HG03025 (cell line): ENCODE data around the gene SBF2.
A peak's percentile ranks its signal among the peaks of the same experiment; 100 is the strongest.
"Not testable (repeated sequence)": the region's sequence is repeated elsewhere in the genome, so short reads cannot be mapped to it uniquely, and the experiment has no call there.

ENCODE experiments used
- ATAC-seq: cut with Tn5 transposase; IDR thresholded peaks from one replicate; pipeline ENCODE4 v1.9.1; 2021; ENCODE audit warnings: mild to moderate bottlenecking, moderate library complexity; ENCODE audit not compliant: unreplicated experiment, low FRiP score

The SBF2 gene

GRCh38 chr11:9974375-9974774, 319.6 kb downstream of the SBF2 start:
- ATAC-seq, result no peak

GRCh38 chr11:9973921-9974320, 320.1 kb downstream of the SBF2 start:
- ATAC-seq, result no peak

DNA sequence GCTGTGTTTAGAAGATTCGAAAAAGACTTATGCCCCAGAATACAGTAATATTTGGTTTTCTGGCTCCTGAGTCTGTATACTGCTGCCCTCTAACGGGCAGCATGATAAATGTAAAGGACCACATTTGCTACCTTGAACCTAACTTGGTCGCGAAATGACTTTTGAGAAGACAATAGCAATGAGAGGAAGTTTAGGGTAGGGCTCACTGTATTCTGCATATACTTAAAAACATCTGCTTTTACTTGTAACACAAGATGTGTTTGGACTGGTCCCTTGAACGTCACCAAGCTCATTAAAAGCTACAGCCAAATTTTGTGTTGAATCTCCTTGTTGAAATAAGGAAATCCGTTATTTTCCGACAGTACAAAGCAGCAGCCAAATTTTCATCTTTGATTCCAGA, 321.0 kb downstream of the SBF2 start:
- no peak for ATAC-seq

DNA sequence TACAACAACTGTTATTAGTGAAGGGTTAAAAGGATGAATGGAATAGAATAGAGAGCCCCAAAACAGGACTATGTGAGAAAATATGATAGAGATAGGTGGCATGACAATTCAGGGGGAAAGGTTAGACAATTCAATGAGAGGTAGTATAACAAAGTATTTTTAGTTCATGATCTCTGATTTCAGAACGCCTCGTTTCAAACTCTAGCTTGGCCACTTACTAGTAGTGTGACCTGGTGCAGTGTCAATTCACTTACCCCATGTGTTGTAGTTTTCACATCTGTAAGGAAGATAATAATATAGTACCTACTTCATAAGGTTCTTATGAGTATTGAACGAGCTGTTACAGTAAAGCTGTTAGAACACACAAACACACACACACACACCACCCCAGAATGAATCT, 322.1 kb downstream of the SBF2 start:
- ATAC-seq, result no peak

GRCh38 chr11:9969068-9969467, 325.0 kb downstream of the SBF2 start:
- no peak for ATAC-seq

DNA sequence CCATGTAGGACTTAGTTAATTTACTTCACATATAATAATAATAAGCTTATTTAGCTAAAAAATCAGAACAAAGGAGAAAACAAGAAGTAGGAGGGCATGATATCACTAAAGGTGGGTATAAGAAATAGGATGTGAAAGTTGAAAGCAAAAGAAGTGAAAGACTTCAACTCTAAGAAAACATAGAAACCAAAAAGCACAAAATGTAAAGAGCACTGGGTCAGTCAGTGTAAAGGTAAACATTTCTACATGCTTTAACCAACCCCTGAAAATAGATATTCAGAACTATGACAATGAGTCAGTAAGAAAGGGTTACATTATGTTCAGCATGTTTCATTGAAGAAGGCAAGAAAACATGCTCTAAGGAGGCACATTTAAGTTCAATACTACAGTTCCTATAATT, 331.3 kb downstream of the SBF2 start:
- ATAC-seq, result peak; percentile 94

GRCh38 chr11:9957072-9957471, 336.9 kb downstream of the SBF2 start:
- ATAC-seq, result no peak

DNA sequence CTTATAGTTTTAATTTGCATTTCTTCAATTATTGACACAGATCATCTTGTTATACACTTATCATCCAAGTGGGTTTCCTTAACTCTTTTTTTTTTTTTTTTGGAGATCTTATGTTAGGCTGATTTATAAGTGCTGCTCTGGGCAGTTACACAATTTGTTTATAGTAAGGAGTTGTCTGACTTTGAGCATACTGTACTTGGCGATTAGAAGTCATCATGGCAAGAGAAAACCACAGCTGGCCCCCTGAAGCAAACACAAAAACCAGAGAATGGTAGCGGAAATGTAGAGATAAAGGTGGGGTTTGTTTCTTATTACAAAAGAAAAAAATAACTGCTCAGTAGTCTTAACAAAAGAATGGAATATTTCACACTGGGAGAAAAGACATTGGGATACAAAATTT, 337.5 kb downstream of the SBF2 start:
- ATAC-seq, result no peak

- no peak for ATAC-seq
These were observed 338.6 kb downstream of the SBF2 start for GRCh38 chr11:9955391-9955790.

DNA sequence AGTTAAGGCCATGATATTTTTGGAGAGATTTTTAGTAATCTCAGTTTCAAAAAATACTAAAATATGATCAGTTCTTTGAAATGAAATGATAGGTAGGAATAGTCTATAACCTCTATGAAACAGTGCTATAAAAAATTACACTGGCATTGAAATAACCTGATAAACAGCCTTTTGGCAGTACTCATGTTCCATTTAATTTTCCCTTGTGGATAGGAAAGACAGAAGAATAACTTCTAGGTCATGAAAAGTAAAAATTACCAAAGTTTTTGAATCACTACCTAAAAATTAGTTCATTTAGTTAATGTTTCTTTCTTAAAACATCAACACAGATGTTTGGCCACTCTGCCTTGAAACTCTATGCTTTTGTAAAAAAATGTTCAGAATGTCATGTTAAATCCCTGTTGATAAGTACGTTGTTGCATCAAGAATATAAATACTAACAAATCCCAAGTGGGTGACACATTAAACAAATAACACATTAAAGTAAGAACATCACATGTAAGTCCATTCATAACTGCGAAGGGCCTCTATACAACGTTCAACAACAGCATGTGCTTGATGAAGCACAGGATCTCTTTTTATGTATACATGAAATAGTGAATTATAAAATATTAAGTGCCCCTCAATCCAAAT, 339.9 kb downstream of the SBF2 start:
- ATAC-seq, result no peak

- ATAC-seq, result no peak
These were observed 341.4 kb downstream of the SBF2 start for GRCh38 chr11:9952511-9953196.

GRCh38 chr11:9951807-9952206, 342.2 kb downstream of the SBF2 start:
- ATAC-seq, result no peak

GRCh38 chr11:9950462-9950861, 343.6 kb downstream of the SBF2 start:
- no peak for ATAC-seq

DNA sequence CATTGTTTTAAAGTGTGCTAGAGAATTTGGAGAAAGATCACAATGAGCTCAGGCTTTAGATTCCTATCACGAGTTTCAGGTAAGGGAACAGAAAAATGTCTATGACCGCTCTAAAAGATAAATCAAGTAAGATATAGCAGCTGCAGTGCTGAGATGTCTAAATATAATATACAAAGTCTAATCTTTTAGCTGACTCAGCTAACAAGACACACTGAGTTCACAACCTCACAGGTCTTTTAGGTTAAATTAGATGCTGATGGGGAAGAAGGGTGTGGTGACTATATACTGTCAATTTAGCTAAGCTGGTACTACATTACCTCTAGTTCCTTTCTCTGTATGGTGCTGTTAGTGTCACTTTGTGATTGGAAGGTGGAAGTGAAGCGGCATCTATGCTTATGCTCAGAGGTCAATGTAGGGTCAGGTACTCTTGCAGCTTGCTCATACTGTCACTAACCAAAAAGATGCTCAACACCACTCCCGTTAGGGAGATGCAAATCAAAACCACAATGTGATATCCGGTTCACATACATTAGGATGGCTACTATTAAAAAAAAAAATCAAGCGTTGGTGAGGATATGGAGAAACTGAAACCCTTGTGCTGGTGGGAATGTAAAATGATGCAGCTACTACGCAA, 346.7 kb downstream of the SBF2 start:
- ATAC-seq, result no peak

DNA sequence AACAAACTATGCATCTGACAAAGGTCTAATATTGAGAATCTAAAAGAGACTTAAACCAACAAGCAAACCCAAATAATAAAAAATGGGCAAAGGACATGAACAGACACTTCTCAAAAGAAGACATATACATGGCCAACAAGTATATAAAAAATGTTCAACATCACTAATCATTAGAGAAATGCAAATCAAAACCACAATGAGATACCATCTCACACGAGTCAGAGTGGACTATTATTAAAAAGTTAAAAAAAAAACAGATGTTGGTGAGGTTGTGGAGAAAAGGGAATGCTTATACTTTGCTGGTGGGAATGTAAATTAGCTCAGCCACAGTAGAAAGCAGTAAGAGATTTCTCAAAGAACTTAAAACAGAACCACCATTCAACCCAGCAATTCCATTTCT, 348.3 kb downstream of the SBF2 start:
- ATAC-seq, result not testable (repeated sequence)

DNA sequence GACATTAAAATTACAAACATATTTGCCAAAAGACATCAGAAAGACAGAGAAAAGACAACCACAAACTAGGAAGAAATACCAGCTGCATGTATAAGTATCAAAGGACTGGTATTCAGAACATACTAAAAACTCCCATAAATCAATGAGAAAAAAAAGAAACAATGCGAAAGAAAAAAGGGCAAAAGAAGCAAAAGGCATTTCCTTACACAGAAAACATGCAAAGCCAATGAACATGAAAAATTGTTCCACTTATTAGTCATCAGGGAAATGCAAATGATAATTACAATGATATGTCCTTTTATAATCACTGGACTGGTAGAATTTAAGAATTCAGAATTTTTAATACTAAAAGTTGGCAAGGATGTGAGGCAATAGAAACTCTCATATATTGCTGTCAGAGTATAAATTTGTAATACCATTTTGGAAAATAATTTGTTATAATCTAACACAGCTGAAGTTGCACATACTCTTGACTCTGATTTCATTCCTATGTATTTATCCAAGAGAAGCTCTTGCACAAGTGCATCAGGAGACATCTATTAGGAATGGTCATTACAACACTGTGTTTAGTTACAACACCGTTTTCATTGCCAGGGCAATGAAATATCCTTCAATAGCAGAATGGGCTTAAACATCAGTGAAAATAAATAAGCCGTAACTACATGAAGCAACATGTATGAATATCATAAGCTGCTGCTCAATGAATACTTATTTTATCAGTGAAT, 350.5 kb downstream of the SBF2 start:
- ATAC-seq, result no peak

- ATAC-seq, result no peak
These were observed 352.0 kb downstream of the SBF2 start for GRCh38 chr11:9941991-9942390.

- ATAC-seq, result not testable (repeated sequence)
These were observed 354.9 kb downstream of the SBF2 start for GRCh38 chr11:9939150-9939549.

- no peak for ATAC-seq
These were observed 357.3 kb downstream of the SBF2 start for GRCh38 chr11:9936754-9937153.

- not testable (repeated sequence) for ATAC-seq
These were observed 361.2 kb downstream of the SBF2 start for GRCh38 chr11:9932843-9933242.
